Measurements from ENCODE around the gene MSANTD7. TPM values are rescaled to one million over a fixed set of nuclear protein-coding genes. Genes with fewer than 3 reads are reported as not detected.
A peak's percentile ranks its signal among the peaks of the same experiment; 100 is the strongest.
"Not testable (repeated sequence)": the region's sequence is repeated elsewhere in the genome, so short reads cannot be mapped to it uniquely, and the experiment has no call there.

Gene MSANTD7
- total and polyA plus RNA-seq, 2 donors from 2014 or later: 2.8 to 9.5 TPM

GRCh38 chr10:14810969-14811953 lies 26.8 kb upstream of the MSANTD7 start:
- Histone ChIP-seq H3K27me3 (ENCODE audit: control insufficient read depth, insufficient read depth, low read length) (no peaks in the 10 kb centered on the region), H3K4me3 (ENCODE audit: low read length in 3 of 3) (no peak overlapping the region), H3K27ac (ENCODE audit: low read depth in 2 of 2, low read length in 2 of 2) (no peak overlapping the region), H3K9ac (ENCODE audit: low read length in 3 of 3) (no peak overlapping the region), H3K36me3 (ENCODE audit: control insufficient read depth in 2 of 3, insufficient read depth in 3 of 3, low read length in 3 of 3) (no peaks in the 10 kb centered on the region), H3K9me3 (ENCODE audit: control insufficient read depth in 2 of 3, insufficient read depth in 1 of 3, low read length in 3 of 3) (no peaks in the 10 kb centered on the region), H3K4me1 (ENCODE audit: control insufficient read depth in 2 of 3, insufficient read depth in 2 of 3, low read depth in 1 of 3, low read length in 3 of 3) (no peaks in the 10 kb centered on the region)
- TF ChIP-seq, protein P1, sequence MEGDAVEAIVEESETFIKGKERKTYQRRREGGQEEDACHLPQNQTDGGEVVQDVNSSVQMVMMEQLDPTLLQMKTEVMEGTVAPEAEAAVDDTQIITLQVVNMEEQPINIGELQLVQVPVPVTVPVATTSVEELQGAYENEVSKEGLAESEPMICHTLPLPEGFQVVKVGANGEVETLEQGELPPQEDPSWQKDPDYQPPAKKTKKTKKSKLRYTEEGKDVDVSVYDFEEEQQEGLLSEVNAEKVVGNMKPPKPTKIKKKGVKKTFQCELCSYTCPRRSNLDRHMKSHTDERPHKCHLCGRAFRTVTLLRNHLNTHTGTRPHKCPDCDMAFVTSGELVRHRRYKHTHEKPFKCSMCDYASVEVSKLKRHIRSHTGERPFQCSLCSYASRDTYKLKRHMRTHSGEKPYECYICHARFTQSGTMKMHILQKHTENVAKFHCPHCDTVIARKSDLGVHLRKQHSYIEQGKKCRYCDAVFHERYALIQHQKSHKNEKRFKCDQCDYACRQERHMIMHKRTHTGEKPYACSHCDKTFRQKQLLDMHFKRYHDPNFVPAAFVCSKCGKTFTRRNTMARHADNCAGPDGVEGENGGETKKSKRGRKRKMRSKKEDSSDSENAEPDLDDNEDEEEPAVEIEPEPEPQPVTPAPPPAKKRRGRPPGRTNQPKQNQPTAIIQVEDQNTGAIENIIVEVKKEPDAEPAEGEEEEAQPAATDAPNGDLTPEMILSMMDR (IDR thresholded peaks at IDR 0.05; ENCODE audit: borderline replicate concordance, extremely low read depth, insufficient read depth): no peak
- DNase-seq (no peak), FAIRE-seq (no peak)
- intact Hi-C loops (cut with DNase I): no loop called here

DNA sequence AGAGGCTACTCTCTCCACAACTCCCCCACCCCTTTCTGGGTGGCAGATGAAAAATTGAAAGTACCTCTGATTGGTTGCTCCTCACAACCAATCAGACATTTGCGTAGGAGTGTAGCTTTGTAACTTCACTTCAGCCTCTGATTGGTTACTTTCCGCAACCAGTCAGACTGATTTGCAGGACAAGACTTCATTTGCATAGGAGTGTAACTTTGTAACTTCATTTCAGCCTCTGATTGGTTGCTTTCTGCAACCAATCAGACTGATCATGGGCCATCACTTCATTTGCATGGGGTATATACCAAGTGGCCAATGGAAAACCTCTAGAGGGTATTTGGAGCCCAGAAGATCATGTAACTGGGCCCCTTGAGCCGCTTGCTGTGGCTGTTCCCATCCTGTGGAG lies 25.8 kb upstream of the MSANTD7 start:
- Histone ChIP-seq H3K9me3 (ENCODE audit: control insufficient read depth in 2 of 3, insufficient read depth in 1 of 3, low read length in 3 of 3) (no peaks in the 10 kb centered on the region), H3K27ac (ENCODE audit: low read depth in 2 of 2, low read length in 2 of 2) (no peak overlapping the region), H3K4me1 (ENCODE audit: control insufficient read depth in 2 of 3, insufficient read depth in 2 of 3, low read depth in 1 of 3, low read length in 3 of 3) (no peaks in the 10 kb centered on the region), H3K9ac (ENCODE audit: low read length in 3 of 3) (no peak overlapping the region), H3K27me3 (ENCODE audit: control insufficient read depth, insufficient read depth, low read length) (no peaks in the 10 kb centered on the region), H3K36me3 (ENCODE audit: control insufficient read depth in 2 of 3, insufficient read depth in 3 of 3, low read length in 3 of 3) (no peaks in the 10 kb centered on the region), H3K4me3 (ENCODE audit: low read length in 3 of 3) (no peak overlapping the region)
- TF ChIP-seq, protein P1 (IDR thresholded peaks at IDR 0.05; ENCODE audit: borderline replicate concordance, extremely low read depth, insufficient read depth): no peak
- intact Hi-C loops (cut with DNase I): no loop called here
- peak in 1 of 5 donors; percentile 19 for DNase-seq
- no peak for FAIRE-seq

DNA sequence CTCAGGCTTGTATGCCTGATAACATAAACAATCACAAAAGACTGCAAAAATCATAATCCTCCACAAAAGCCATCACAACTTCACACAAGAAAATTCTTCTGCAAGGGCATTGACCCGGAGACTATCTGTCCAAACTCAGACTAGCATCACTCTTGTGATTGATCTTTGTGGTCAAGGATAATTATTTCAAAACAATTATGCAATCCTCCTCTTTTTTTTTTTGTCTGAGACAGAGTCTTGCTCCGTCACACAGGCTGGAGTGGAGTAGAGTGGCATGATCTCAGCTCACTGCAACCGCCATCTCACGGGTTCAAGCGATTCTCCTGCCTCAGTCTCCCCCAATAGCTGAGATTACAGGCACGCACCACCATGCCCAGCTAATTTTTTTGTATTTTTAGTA lies 22.4 kb upstream of the MSANTD7 start:
- intact Hi-C loops (cut with DNase I): no loop called here
- Histone ChIP-seq H3K27me3 (ENCODE audit: control insufficient read depth, insufficient read depth, low read length) (no peaks in the 10 kb centered on the region), H3K4me1 (ENCODE audit: control insufficient read depth in 2 of 3, insufficient read depth in 2 of 3, low read depth in 1 of 3, low read length in 3 of 3) (no peaks in the 10 kb centered on the region), H3K27ac (ENCODE audit: low read depth in 2 of 2, low read length in 2 of 2) (no peak overlapping the region), H3K4me3 (ENCODE audit: low read length in 3 of 3) (no peak overlapping the region), H3K9ac (ENCODE audit: low read length in 3 of 3) (no peak overlapping the region), H3K9me3 (ENCODE audit: control insufficient read depth in 2 of 3, insufficient read depth in 1 of 3, low read length in 3 of 3) (no peaks in the 10 kb centered on the region), H3K36me3 (ENCODE audit: control insufficient read depth in 2 of 3, insufficient read depth in 3 of 3, low read length in 3 of 3) (no peaks in the 10 kb centered on the region)
- no peak for DNase-seq
- TF ChIP-seq, protein P1 (IDR thresholded peaks at IDR 0.05; ENCODE audit: borderline replicate concordance, extremely low read depth, insufficient read depth): no peak
- FAIRE-seq: no peak

GRCh38 chr10:14816717-14817116 lies 21.4 kb upstream of the MSANTD7 start:
- DNase-seq; FAIRE-seq; H3K4me1 ChIP-seq (ENCODE audit: control insufficient read depth in 2 of 3, insufficient read depth in 2 of 3, low read depth in 1 of 3, low read length in 3 of 3); H3K9me3 ChIP-seq (ENCODE audit: control insufficient read depth in 2 of 3, insufficient read depth in 1 of 3, low read length in 3 of 3); H3K4me3 ChIP-seq (ENCODE audit: low read length in 3 of 3); intact Hi-C loops (cut with DNase I); H3K27ac ChIP-seq (ENCODE audit: low read depth in 2 of 2, low read length in 2 of 2); H3K36me3 ChIP-seq (ENCODE audit: control insufficient read depth in 2 of 3, insufficient read depth in 3 of 3, low read length in 3 of 3); H3K27me3 ChIP-seq (ENCODE audit: control insufficient read depth, insufficient read depth, low read length); H3K9ac ChIP-seq (ENCODE audit: low read length in 3 of 3): not testable (repeated sequence)

All from kidney (tissue), 14 donors.